Measurements from ENCODE around the gene ADAT3.
A peak's percentile ranks its signal among the peaks of the same experiment; 100 is the strongest.

Gene ADAT3

GRCh38 chr19:1871630-1872029 is 33.6 kb upstream of the ADAT3 start:
- no peak overlapping the region for H2BK120ac ChIP-seq (ENCODE audit: insufficient read depth, low read length, poor library complexity)
- no peak overlapping the region for H3K27ac ChIP-seq (ENCODE audit: low read depth, low read length)
- no peaks in the 10 kb centered on the region for H3K27me3 ChIP-seq (ENCODE audit: insufficient read depth, low read length)
- no peak overlapping the region for H3K4ac ChIP-seq (ENCODE audit: low read depth, low read length)
- H3K36me3 ChIP-seq (ENCODE audit: control insufficient read depth in 1 of 2, insufficient read depth in 2 of 2, low read length in 2 of 2): peaks cover 13 to 26% of the 10 kb centered on the region in 2 experiments
- H4K91ac ChIP-seq (ENCODE audit: low read depth, low read length): no peak overlapping the region
- peaks cover 7% of the 10 kb centered on the region for H3K9me3 ChIP-seq (ENCODE audit: insufficient read depth, low read depth, low read length)
- H3K23ac ChIP-seq (ENCODE audit: low read length): no peak overlapping the region
- WGBS (ENCODE audit: extremely low coverage, insufficient coverage, insufficient read length): no CpG with 5 or more reads among the region's 13 CpGs
- peaks cover 14% of the 10 kb centered on the region for H3K79me2 ChIP-seq (ENCODE audit: control insufficient read depth, insufficient read depth, low read length, poor library complexity)
- no peak overlapping the region for H2BK12ac ChIP-seq (ENCODE audit: low read length)
- DNase-seq: no peak
- H3K4me3 ChIP-seq (ENCODE audit: low read depth, low read length): no peak overlapping the region
- H2AK5ac ChIP-seq (ENCODE audit: low read length): no peak overlapping the region
- no peak overlapping the region for H2BK5ac ChIP-seq (ENCODE audit: low read depth, low read length, poor library complexity)
- no peak overlapping the region for H4K8ac ChIP-seq (ENCODE audit: low read depth, low read length)
- H4K12ac ChIP-seq (ENCODE audit: low read depth, low read length): no peak overlapping the region
- no peak overlapping the region for H3K9ac ChIP-seq (ENCODE audit: low read length)
- no peak overlapping the region for H3K14ac ChIP-seq (ENCODE audit: low read length)
- no peak overlapping the region for H2AFZ ChIP-seq (ENCODE audit: insufficient read depth, low read length, poor library complexity)
- no peak overlapping the region for H3K18ac ChIP-seq (ENCODE audit: low read length)
- H3K4me2 ChIP-seq (ENCODE audit: low read length): no peak overlapping the region
- peaks cover 10% of the 10 kb centered on the region for H3K79me1 ChIP-seq (ENCODE audit: low read length)
- H3K4me1 ChIP-seq (ENCODE audit: control insufficient read depth in 1 of 2, insufficient read depth in 2 of 2, low read length in 2 of 2): peaks cover 10 to 11% of the 10 kb centered on the region in 2 experiments

GRCh38 chr19:1872807-1873523 is 32.2 kb upstream of the ADAT3 start:
- Histone ChIP-seq H3K79me2 (ENCODE audit: control insufficient read depth, insufficient read depth, low read length, poor library complexity) (peaks cover 14% of the 10 kb centered on the region), H4K12ac (ENCODE audit: low read depth, low read length) (no peak overlapping the region), H4K8ac (ENCODE audit: low read depth, low read length) (no peak overlapping the region), H3K23ac (ENCODE audit: low read length) (no peak overlapping the region), H3K79me1 (ENCODE audit: low read length) (peaks cover 10% of the 10 kb centered on the region), H2AFZ (ENCODE audit: insufficient read depth, low read length, poor library complexity) (peak overlapping the region; percentile 24), H2BK12ac (ENCODE audit: low read length) (no peak overlapping the region), H3K4me3 (ENCODE audit: low read depth, low read length) (no peak overlapping the region), H2BK120ac (ENCODE audit: insufficient read depth, low read length, poor library complexity) (no peak overlapping the region), H3K9ac (ENCODE audit: low read length) (no peak overlapping the region), H3K27ac (ENCODE audit: low read depth, low read length) (no peak overlapping the region), H3K9me3 (ENCODE audit: insufficient read depth, low read depth, low read length) (peaks cover 7% of the 10 kb centered on the region), H3K4me1 (ENCODE audit: control insufficient read depth in 1 of 2, insufficient read depth in 2 of 2, low read length in 2 of 2) (peaks cover 10 to 11% of the 10 kb centered on the region in 2 experiments), H3K18ac (ENCODE audit: low read length) (peak overlapping the region; percentile 33), H3K14ac (ENCODE audit: low read length) (no peak overlapping the region), H3K4ac (ENCODE audit: low read depth, low read length) (peak overlapping the region; percentile 24), H3K27me3 (ENCODE audit: insufficient read depth, low read length) (no peaks in the 10 kb centered on the region), H2BK5ac (ENCODE audit: low read depth, low read length, poor library complexity) (no peak overlapping the region), H3K4me2 (ENCODE audit: low read length) (no peak overlapping the region), H2AK5ac (ENCODE audit: low read length) (no peak overlapping the region), H4K91ac (ENCODE audit: low read depth, low read length) (no peak overlapping the region), H3K36me3 (ENCODE audit: control insufficient read depth in 1 of 2, insufficient read depth in 2 of 2, low read length in 2 of 2) (peaks cover 13 to 26% of the 10 kb centered on the region in 2 experiments)
- DNase-seq: no peak
- no CpG with 5 or more reads among the region's 25 CpGs for WGBS (ENCODE audit: extremely low coverage, insufficient coverage, insufficient read length)

- peak overlapping the region; percentile 47 for H3K14ac ChIP-seq (ENCODE audit: low read length)
- H2AK5ac ChIP-seq (ENCODE audit: low read length): no peak overlapping the region
- WGBS (ENCODE audit: extremely low coverage, insufficient coverage, insufficient read length): no CpG with 5 or more reads among the region's 29 CpGs
- peak overlapping the region; percentile 68 for H3K4ac ChIP-seq (ENCODE audit: low read depth, low read length)
- H3K36me3 ChIP-seq (ENCODE audit: control insufficient read depth in 1 of 2, insufficient read depth in 2 of 2, low read length in 2 of 2): peaks cover 13 to 26% of the 10 kb centered on the region in 2 experiments
- no peak overlapping the region for H4K12ac ChIP-seq (ENCODE audit: low read depth, low read length)
- H3K79me2 ChIP-seq (ENCODE audit: control insufficient read depth, insufficient read depth, low read length, poor library complexity): peaks cover 14% of the 10 kb centered on the region
- no peak overlapping the region for H2BK120ac ChIP-seq (ENCODE audit: insufficient read depth, low read length, poor library complexity)
- no peak overlapping the region for H3K4me3 ChIP-seq (ENCODE audit: low read depth, low read length)
- peak overlapping the region; percentile 46 for H3K4me2 ChIP-seq (ENCODE audit: low read length)
- peak overlapping the region; percentile 35 for H4K8ac ChIP-seq (ENCODE audit: low read depth, low read length)
- H4K91ac ChIP-seq (ENCODE audit: low read depth, low read length): peak overlapping the region; percentile 19
- H3K9me3 ChIP-seq (ENCODE audit: insufficient read depth, low read depth, low read length): peaks cover 7% of the 10 kb centered on the region
- H2BK5ac ChIP-seq (ENCODE audit: low read depth, low read length, poor library complexity): no peak overlapping the region
- peaks cover 10 to 11% of the 10 kb centered on the region in 2 experiments for H3K4me1 ChIP-seq (ENCODE audit: control insufficient read depth in 1 of 2, insufficient read depth in 2 of 2, low read length in 2 of 2)
- peak overlapping the region; percentile 24 for H2AFZ ChIP-seq (ENCODE audit: insufficient read depth, low read length, poor library complexity)
- H3K27ac ChIP-seq (ENCODE audit: low read depth, low read length): no peak overlapping the region
- peaks cover 10% of the 10 kb centered on the region for H3K79me1 ChIP-seq (ENCODE audit: low read length)
- no peak overlapping the region for H3K23ac ChIP-seq (ENCODE audit: low read length)
- peak overlapping the region; percentile 33 for H3K18ac ChIP-seq (ENCODE audit: low read length)
- no peaks in the 10 kb centered on the region for H3K27me3 ChIP-seq (ENCODE audit: insufficient read depth, low read length)
- H3K9ac ChIP-seq (ENCODE audit: low read length): no peak overlapping the region
- peak; percentile 65 to 93 for DNase-seq
- no peak overlapping the region for H2BK12ac ChIP-seq (ENCODE audit: low read length)
These were observed 31.4 kb upstream of the ADAT3 start for GRCh38 chr19:1873524-1874473.

GRCh38 chr19:1874554-1875185 is 30.5 kb upstream of the ADAT3 start:
- no peak overlapping the region for H3K23ac ChIP-seq (ENCODE audit: low read length)
- H3K79me2 ChIP-seq (ENCODE audit: control insufficient read depth, insufficient read depth, low read length, poor library complexity): peaks cover 14% of the 10 kb centered on the region
- H3K27me3 ChIP-seq (ENCODE audit: insufficient read depth, low read length): no peaks in the 10 kb centered on the region
- peak overlapping the region; percentile 87 for H3K4ac ChIP-seq (ENCODE audit: low read depth, low read length)
- no peak overlapping the region for H4K12ac ChIP-seq (ENCODE audit: low read depth, low read length)
- peaks cover 10% of the 10 kb centered on the region for H3K79me1 ChIP-seq (ENCODE audit: low read length)
- no peak overlapping the region for H2BK5ac ChIP-seq (ENCODE audit: low read depth, low read length, poor library complexity)
- H3K27ac ChIP-seq (ENCODE audit: low read depth, low read length): no peak overlapping the region
- WGBS (ENCODE audit: extremely low coverage, insufficient coverage, insufficient read length): no CpG with 5 or more reads among the region's 16 CpGs
- H2AFZ ChIP-seq (ENCODE audit: insufficient read depth, low read length, poor library complexity): no peak overlapping the region
- peak overlapping the region; percentile 70 for H3K4me2 ChIP-seq (ENCODE audit: low read length)
- H4K91ac ChIP-seq (ENCODE audit: low read depth, low read length): no peak overlapping the region
- no peak overlapping the region for H2BK120ac ChIP-seq (ENCODE audit: insufficient read depth, low read length, poor library complexity)
- no peak overlapping the region for H2AK5ac ChIP-seq (ENCODE audit: low read length)
- peaks cover 10 to 11% of the 10 kb centered on the region in 2 experiments for H3K4me1 ChIP-seq (ENCODE audit: control insufficient read depth in 1 of 2, insufficient read depth in 2 of 2, low read length in 2 of 2)
- peak overlapping the region; percentile 76 for H3K9ac ChIP-seq (ENCODE audit: low read length)
- no peak for DNase-seq
- no peak overlapping the region for H3K4me3 ChIP-seq (ENCODE audit: low read depth, low read length)
- H3K36me3 ChIP-seq (ENCODE audit: control insufficient read depth in 1 of 2, insufficient read depth in 2 of 2, low read length in 2 of 2): peaks cover 13 to 26% of the 10 kb centered on the region in 2 experiments
- H3K14ac ChIP-seq (ENCODE audit: low read length): no peak overlapping the region
- peaks cover 7% of the 10 kb centered on the region for H3K9me3 ChIP-seq (ENCODE audit: insufficient read depth, low read depth, low read length)
- H4K8ac ChIP-seq (ENCODE audit: low read depth, low read length): no peak overlapping the region
- no peak overlapping the region for H2BK12ac ChIP-seq (ENCODE audit: low read length)
- no peak overlapping the region for H3K18ac ChIP-seq (ENCODE audit: low read length)

Data from trophoblast cell (in vitro differentiated cells and primary cell).